ENCODE measurements around the gene CT47A1. TPM values are rescaled to one million over a fixed set of nuclear protein-coding genes. Genes with fewer than 3 reads are reported as not detected.

The CT47A1 gene
- total and polyA plus RNA-seq, 2 experiments from 2014 or later, result not detected

DNA sequence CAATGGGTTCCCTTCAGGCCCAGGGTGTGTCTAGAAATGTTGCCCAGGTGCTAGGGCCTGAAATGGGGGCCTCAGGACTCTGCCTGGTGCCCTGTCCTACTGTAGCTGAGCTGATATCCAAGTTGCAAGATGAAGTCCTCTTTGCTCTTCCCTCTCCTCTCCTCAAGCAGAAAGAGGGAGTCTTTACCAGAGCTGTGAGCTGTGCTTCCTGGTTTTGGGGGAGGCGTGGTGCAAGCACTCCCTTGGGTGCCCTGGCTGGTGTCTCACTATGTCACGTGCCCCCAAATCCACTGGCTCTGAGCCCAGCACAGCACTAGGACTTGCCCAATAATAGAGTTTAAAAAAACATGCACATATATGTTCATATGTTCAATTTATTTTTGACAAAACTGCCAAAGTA lies 29.3 kb upstream of the CT47A1 start:
- Histone ChIP-seq H3K79me2 (replicated peaks; ENCODE audit: insufficient read depth) (no peaks in the 10 kb centered on the region), H3K9me2 (ENCODE audit: insufficient read depth) (no peaks in the 10 kb centered on the region), H3F3A (replicated peaks; ENCODE audit: low read depth) (no peaks in the 10 kb centered on the region), H4K20me1 (replicated peaks; ENCODE audit: insufficient read depth) (no peaks in the 10 kb centered on the region), H3K27ac (ENCODE audit: low read depth) (no peak overlapping the region), H3K36me3 (ENCODE audit: insufficient read depth) (no peaks in the 10 kb centered on the region), H3K27me3 (ENCODE audit: insufficient read depth) (no peaks in the 10 kb centered on the region), H3K4me2 (no peak overlapping the region), H2AFZ (no peak overlapping the region), H3K4me3 (no peak overlapping the region), H3K4me1 (ENCODE audit: insufficient read depth) (no peaks in the 10 kb centered on the region)
- Mint-ChIP-seq H3K4me3 (no peak overlapping the region), H3K27ac (no peak overlapping the region), H3K36me3 (ENCODE audit: low read depth) (no peaks in the 10 kb centered on the region), H3K9me3 (no peaks in the 10 kb centered on the region), H3K27me3 (ENCODE audit: insufficient read depth, low read depth, poor library complexity) (peaks cover 3% of the 10 kb centered on the region), H3K4me1 (no peaks in the 10 kb centered on the region)
- TF ChIP-seq, protein P1, sequence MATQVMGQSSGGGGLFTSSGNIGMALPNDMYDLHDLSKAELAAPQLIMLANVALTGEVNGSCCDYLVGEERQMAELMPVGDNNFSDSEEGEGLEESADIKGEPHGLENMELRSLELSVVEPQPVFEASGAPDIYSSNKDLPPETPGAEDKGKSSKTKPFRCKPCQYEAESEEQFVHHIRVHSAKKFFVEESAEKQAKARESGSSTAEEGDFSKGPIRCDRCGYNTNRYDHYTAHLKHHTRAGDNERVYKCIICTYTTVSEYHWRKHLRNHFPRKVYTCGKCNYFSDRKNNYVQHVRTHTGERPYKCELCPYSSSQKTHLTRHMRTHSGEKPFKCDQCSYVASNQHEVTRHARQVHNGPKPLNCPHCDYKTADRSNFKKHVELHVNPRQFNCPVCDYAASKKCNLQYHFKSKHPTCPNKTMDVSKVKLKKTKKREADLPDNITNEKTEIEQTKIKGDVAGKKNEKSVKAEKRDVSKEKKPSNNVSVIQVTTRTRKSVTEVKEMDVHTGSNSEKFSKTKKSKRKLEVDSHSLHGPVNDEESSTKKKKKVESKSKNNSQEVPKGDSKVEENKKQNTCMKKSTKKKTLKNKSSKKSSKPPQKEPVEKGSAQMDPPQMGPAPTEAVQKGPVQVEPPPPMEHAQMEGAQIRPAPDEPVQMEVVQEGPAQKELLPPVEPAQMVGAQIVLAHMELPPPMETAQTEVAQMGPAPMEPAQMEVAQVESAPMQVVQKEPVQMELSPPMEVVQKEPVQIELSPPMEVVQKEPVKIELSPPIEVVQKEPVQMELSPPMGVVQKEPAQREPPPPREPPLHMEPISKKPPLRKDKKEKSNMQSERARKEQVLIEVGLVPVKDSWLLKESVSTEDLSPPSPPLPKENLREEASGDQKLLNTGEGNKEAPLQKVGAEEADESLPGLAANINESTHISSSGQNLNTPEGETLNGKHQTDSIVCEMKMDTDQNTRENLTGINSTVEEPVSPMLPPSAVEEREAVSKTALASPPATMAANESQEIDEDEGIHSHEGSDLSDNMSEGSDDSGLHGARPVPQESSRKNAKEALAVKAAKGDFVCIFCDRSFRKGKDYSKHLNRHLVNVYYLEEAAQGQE (IDR thresholded peaks at IDR 0.05; ENCODE audit: unreplicated experiment), result no peak
- TF ChIP-seq EZH2 (IDR thresholded peaks at IDR 0.05; ENCODE audit: low read depth, unreplicated experiment) (no peak), POLR2AphosphoS5 (IDR thresholded peaks at IDR 0.05; ENCODE audit: low read depth) (no peak), ZNF114 (CRISPR knock-in tag; IDR thresholded peaks at IDR 0.05) (no peak), EZH2phosphoT487 (IDR thresholded peaks at IDR 0.05; ENCODE audit: unreplicated experiment) (no peak), NANOG (IDR thresholded peaks at IDR 0.05; ENCODE audit: borderline replicate concordance) (no peak), STAT1 (IDR thresholded peaks at IDR 0.05; ENCODE audit: unreplicated experiment) (no peak)
- no peak for ATAC-seq
- DNase-seq (ENCODE audit: low spot score), result no peak

DNA sequence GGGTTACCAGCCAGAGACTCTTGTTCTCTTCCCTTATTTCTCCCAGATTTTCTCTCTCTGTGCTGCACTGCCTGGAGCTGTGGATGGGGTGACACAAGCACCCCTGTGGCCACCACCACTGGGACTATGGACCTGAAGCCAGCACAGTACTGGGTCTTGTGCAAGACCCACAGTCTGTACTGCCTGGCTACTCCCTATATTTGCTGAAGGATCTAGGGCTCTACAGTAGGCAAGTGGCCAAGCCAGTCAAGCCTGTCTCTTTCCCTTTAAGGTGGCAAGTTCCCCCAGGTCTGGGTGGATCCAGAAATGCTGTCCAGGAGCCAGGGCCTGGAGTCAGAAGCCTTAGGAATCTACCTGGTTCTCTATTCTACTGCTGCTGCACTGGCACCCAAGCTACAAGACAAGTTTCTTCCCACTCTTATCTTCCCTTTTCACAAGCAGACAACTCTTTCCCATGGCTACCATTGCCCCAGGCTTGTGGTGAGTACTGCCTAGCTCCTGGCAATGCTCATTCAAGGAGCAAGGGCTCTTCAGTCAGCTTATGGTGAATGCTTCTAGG lies 28.4 kb upstream of the CT47A1 start:
- H3F3A ChIP-seq (replicated peaks; ENCODE audit: low read depth), result no peaks in the 10 kb centered on the region
- Mint-ChIP-seq H3K36me3 (ENCODE audit: low read depth) (no peaks in the 10 kb centered on the region), H3K4me1 (no peaks in the 10 kb centered on the region), H3K9me3 (no peaks in the 10 kb centered on the region), H3K27me3 (ENCODE audit: insufficient read depth, low read depth, poor library complexity) (peaks cover 3% of the 10 kb centered on the region), H3K27ac (no peak overlapping the region), H3K4me3 (no peak overlapping the region)
- TF ChIP-seq JUNB (IDR thresholded peaks at IDR 0.05; ENCODE audit: unreplicated experiment) (no peak), ZNF331 (CRISPR knock-in tag; IDR thresholded peaks at IDR 0.05; ENCODE audit: low read depth) (no peak), STAT1 (IDR thresholded peaks at IDR 0.05; ENCODE audit: unreplicated experiment) (no peak)
- TF ChIP-seq, protein P2, sequence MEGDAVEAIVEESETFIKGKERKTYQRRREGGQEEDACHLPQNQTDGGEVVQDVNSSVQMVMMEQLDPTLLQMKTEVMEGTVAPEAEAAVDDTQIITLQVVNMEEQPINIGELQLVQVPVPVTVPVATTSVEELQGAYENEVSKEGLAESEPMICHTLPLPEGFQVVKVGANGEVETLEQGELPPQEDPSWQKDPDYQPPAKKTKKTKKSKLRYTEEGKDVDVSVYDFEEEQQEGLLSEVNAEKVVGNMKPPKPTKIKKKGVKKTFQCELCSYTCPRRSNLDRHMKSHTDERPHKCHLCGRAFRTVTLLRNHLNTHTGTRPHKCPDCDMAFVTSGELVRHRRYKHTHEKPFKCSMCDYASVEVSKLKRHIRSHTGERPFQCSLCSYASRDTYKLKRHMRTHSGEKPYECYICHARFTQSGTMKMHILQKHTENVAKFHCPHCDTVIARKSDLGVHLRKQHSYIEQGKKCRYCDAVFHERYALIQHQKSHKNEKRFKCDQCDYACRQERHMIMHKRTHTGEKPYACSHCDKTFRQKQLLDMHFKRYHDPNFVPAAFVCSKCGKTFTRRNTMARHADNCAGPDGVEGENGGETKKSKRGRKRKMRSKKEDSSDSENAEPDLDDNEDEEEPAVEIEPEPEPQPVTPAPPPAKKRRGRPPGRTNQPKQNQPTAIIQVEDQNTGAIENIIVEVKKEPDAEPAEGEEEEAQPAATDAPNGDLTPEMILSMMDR (conservative IDR thresholded peaks at IDR 0.05; ENCODE audit: low read depth in 2 of 2), result no peak
- no peak overlapping the region for H3K27ac ChIP-seq (ENCODE audit: low read depth)
- DNase-seq (ENCODE audit: low spot score), result no peak
- no peaks in the 10 kb centered on the region for H3K79me2 ChIP-seq (replicated peaks; ENCODE audit: insufficient read depth)
- H3K9me2 ChIP-seq (ENCODE audit: insufficient read depth), result no peaks in the 10 kb centered on the region
- no peaks in the 10 kb centered on the region for H3K27me3 ChIP-seq (ENCODE audit: insufficient read depth)
- H2AFZ ChIP-seq, result no peak overlapping the region
- H4K20me1 ChIP-seq (replicated peaks; ENCODE audit: insufficient read depth), result no peaks in the 10 kb centered on the region
- H3K4me1 ChIP-seq (ENCODE audit: insufficient read depth), result no peaks in the 10 kb centered on the region
- no peaks in the 10 kb centered on the region for H3K36me3 ChIP-seq (ENCODE audit: insufficient read depth)
- H3K4me3 ChIP-seq, result no peak overlapping the region
- no peak for ATAC-seq
- no peak overlapping the region for H3K4me2 ChIP-seq

All from GM23338 (cell line).